Retinal pigment epithelial cell (primary cell): ENCODE results near the gene F9.

Experiments
- DNase-seq: peaks from one replicate; pipeline ENCODE4 v3.0.0-alpha.2; 2010; ENCODE audit warnings: low read depth
- H3K4me3 ChIP-seq: 2 replicates; pipeline ENCODE4 v1.5.1; 2011; ENCODE audit warnings: mild to moderate bottlenecking, low read length, control low read depth, moderate library complexity
- CTCF ChIP-seq: conservative IDR thresholded peaks from 2 replicates; pipeline ENCODE4 v1.5.1; 2011; ENCODE audit warnings: low read depth, low read length, control low read depth, inconsistent platforms

Gene F9

GRCh38 chrX:139532834-139533233 lies 2.3 kb downstream of the F9 start:
- no peak overlapping the region for H3K4me3 ChIP-seq
- no peak for DNase-seq
- no peak for TF ChIP-seq CTCF

GRCh38 chrX:139533444-139533843 lies 2.9 kb downstream of the F9 start:
- DNase-seq = no peak
- no peak for TF ChIP-seq CTCF

GRCh38 chrX:139538907-139539790 lies 8.6 kb downstream of the F9 start:
- TF ChIP-seq CTCF = no peak
- DNase-seq = no peak
- no peak overlapping the region for H3K4me3 ChIP-seq

More at GRCh38 chrX:139533444-139533843, 2.9 kb downstream of the F9 start:
- H3K4me3 ChIP-seq = no peak overlapping the region

- no peak for DNase-seq
- H3K4me3 ChIP-seq = no peak overlapping the region
- no peak for TF ChIP-seq CTCF
Observed at GRCh38 chrX:139542652-139543051, 12.1 kb downstream of the F9 start.

- DNase-seq = no peak
- no peak overlapping the region for H3K4me3 ChIP-seq
- no peak for TF ChIP-seq CTCF
Observed at GRCh38 chrX:139543920-139544319, 13.4 kb downstream of the F9 start.

- no peak for DNase-seq
- H3K4me3 ChIP-seq = no peak overlapping the region
- TF ChIP-seq CTCF = no peak
Observed at GRCh38 chrX:139544591-139544990, 14.1 kb downstream of the F9 start.

- TF ChIP-seq CTCF = no peak
- DNase-seq = no peak
- H3K4me3 ChIP-seq = no peak overlapping the region
Observed at GRCh38 chrX:139554376-139554775, 23.8 kb downstream of the F9 start.
